ENCODE measurements around the gene PSME2.

- no peak for TF ChIP-seq EZH2 (IDR thresholded peaks at IDR 0.05; ENCODE audit: insufficient read depth, poor library complexity, severe bottlenecking)
- TF ChIP-seq EZH2phosphoT487 (IDR thresholded peaks at IDR 0.05; ENCODE audit: insufficient read depth, low read depth), result no peak
These were observed 14.9 kb downstream of the PSME2 start for GRCh38 chr14:24131549-24131966.

Measured in GM23248 (cell line).